GM21381 (cell line): Measurements from ENCODE around the gene ATF7.
"Not testable (repeated sequence)": the region's sequence is repeated elsewhere in the genome, so short reads cannot be mapped to it uniquely, and the experiment has no call there.

ENCODE experiments used
- ATAC-seq: cut with Tn5 transposase; IDR thresholded peaks from one replicate; pipeline ENCODE4 v1.9.1; 2021; ENCODE audit warnings: mild to moderate bottlenecking, moderate library complexity; ENCODE audit not compliant: unreplicated experiment

Gene ATF7

GRCh38 chr12:53598971-53599370 is 27.2 kb downstream of the ATF7 start:
- not testable (repeated sequence) for ATAC-seq

- ATAC-seq, result no peak
Measured at GRCh38 chr12:53596920-53597363, 29.2 kb downstream of the ATF7 start.

GRCh38 chr12:53594897-53595615 is 31.1 kb downstream of the ATF7 start:
- ATAC-seq, result no peak

- ATAC-seq, result no peak
Measured at GRCh38 chr12:53593707-53594106, 32.5 kb downstream of the ATF7 start.

GRCh38 chr12:53593031-53593430 is 33.2 kb downstream of the ATF7 start:
- no peak for ATAC-seq

GRCh38 chr12:53592426-53592825 is 33.8 kb downstream of the ATF7 start:
- ATAC-seq, result no peak

GRCh38 chr12:53591301-53592206 is 34.6 kb downstream of the ATF7 start:
- no peak for ATAC-seq

GRCh38 chr12:53590652-53591051 is 35.5 kb downstream of the ATF7 start:
- no peak for ATAC-seq

- ATAC-seq, result no peak
Measured at GRCh38 chr12:53589915-53590314, 36.3 kb downstream of the ATF7 start.

- ATAC-seq, result no peak
Measured at GRCh38 chr12:53589423-53589822, 36.8 kb downstream of the ATF7 start.

GRCh38 chr12:53588123-53588522 is 38.1 kb downstream of the ATF7 start:
- ATAC-seq, result no peak

- no peak for ATAC-seq
Measured at GRCh38 chr12:53586745-53587144, 39.4 kb downstream of the ATF7 start.

GRCh38 chr12:53585448-53586125 is 40.6 kb downstream of the ATF7 start:
- peak; percentile 75 for ATAC-seq

- peak; percentile 71 for ATAC-seq
Measured at GRCh38 chr12:53579545-53579955, 46.6 kb downstream of the ATF7 start.

GRCh38 chr12:53578783-53579182 is 47.4 kb downstream of the ATF7 start:
- ATAC-seq, result no peak

GRCh38 chr12:53577941-53578352 is 48.2 kb downstream of the ATF7 start:
- ATAC-seq, result no peak

- no peak for ATAC-seq
Measured at GRCh38 chr12:53575502-53576249, 50.5 kb downstream of the ATF7 start.

GRCh38 chr12:53572134-53572758 is 53.9 kb downstream of the ATF7 start:
- no peak for ATAC-seq

- ATAC-seq, result no peak
Measured at GRCh38 chr12:53571295-53571694, 54.9 kb downstream of the ATF7 start.
